Stimulated activated CD4-positive, alpha-beta T cell treated with anti-CD3 and anti-CD28 coated beads, Interleukin-15, amount 100 ng/mL, for 48 hours (primary cell): Measurements from ENCODE around the gene HTT.

Experiments used
- DNase-seq, 2 donors: peaks; one replicate each; pipeline ENCODE4 v3.0.0-alpha.2; 2020; ENCODE audit warnings: low read depth in 2 of 2

The HTT gene

GRCh38 chr4:3290476-3290875 lies 216.0 kb downstream of the HTT start:
- DNase-seq = no peak

GRCh38 chr4:3290889-3291321 lies 216.4 kb downstream of the HTT start:
- no peak for DNase-seq

GRCh38 chr4:3291411-3291968 lies 217.0 kb downstream of the HTT start:
- DNase-seq = no peak

- DNase-seq = no peak
These were observed 217.6 kb downstream of the HTT start for GRCh38 chr4:3291969-3292570.

- peak; percentile 82 to 89 for DNase-seq
These were observed 218.3 kb downstream of the HTT start, which contains the start of gene RGS12 for GRCh38 chr4:3292571-3293400. Gene RGS12, plus strand, starts transcription at chr4:3293021. Its CDS starts 23,150 bp downstream, at chr4:3316171.
